ENCODE measurements around the gene KHDRBS1. TPM values are rescaled to one million over a fixed set of nuclear protein-coding genes. Genes with fewer than 3 reads are reported as not detected.

The KHDRBS1 gene
- total and polyA plus RNA-seq, 2 experiments from 2014 or later, result 191 to 251 TPM

GRCh38 chr1:32048440-32048839 lies 34.8 kb downstream of the KHDRBS1 start (continued):
- no peak for TF ChIP-seq ETS1 (IDR thresholded peaks at IDR 0.05)

GRCh38 chr1:32051706-32052105 lies 38.0 kb downstream of the KHDRBS1 start:
- Histone ChIP-seq H3K4me3 (no peak overlapping the region), H3K79me2 (replicated peaks; ENCODE audit: insufficient read depth) (peaks cover 6% of the 10 kb centered on the region; the same call in 1 of the 2 replicates), H3K9me2 (ENCODE audit: insufficient read depth) (no peaks in the 10 kb centered on the region), H3K27me3 (ENCODE audit: insufficient read depth) (no peaks in the 10 kb centered on the region), H2AFZ (no peak overlapping the region), H3F3A (replicated peaks; ENCODE audit: low read depth) (peaks cover 20% of the 10 kb centered on the region), H4K20me1 (replicated peaks; ENCODE audit: insufficient read depth) (peaks cover 58% of the 10 kb centered on the region), H3K36me3 (ENCODE audit: insufficient read depth) (peaks cover 79% of the 10 kb centered on the region), H3K27ac (ENCODE audit: low read depth) (no peak overlapping the region), H3K4me1 (ENCODE audit: insufficient read depth) (no peaks in the 10 kb centered on the region), H3K4me2 (no peak overlapping the region)
- ATAC-seq, result no peak
- DNase-seq (ENCODE audit: low spot score), result no peak
- no peak overlapping the region for H3K4me3 Mint-ChIP-seq
- TF ChIP-seq ZNF114 (CRISPR knock-in tag; IDR thresholded peaks at IDR 0.05) (no peak), JUNB (IDR thresholded peaks at IDR 0.05; ENCODE audit: unreplicated experiment) (no peak), POLR2AphosphoS5 (IDR thresholded peaks at IDR 0.05; ENCODE audit: low read depth) (no peak), EZH2phosphoT487 (IDR thresholded peaks at IDR 0.05; ENCODE audit: unreplicated experiment) (no peak)
- no peaks in the 10 kb centered on the region for H3K9me3 Mint-ChIP-seq
- H3K27ac Mint-ChIP-seq, result no peak overlapping the region
- no peaks in the 10 kb centered on the region for H3K27me3 Mint-ChIP-seq (ENCODE audit: insufficient read depth, low read depth, poor library complexity)
- H3K36me3 Mint-ChIP-seq (ENCODE audit: low read depth), result peaks cover 86% of the 10 kb centered on the region
- no peaks in the 10 kb centered on the region; the same call in 2 of the 3 replicates for H3K4me1 Mint-ChIP-seq

- H3K4me3 Mint-ChIP-seq, result no peak overlapping the region
- no peak for ATAC-seq
- TF ChIP-seq ZNF462 (CRISPR knock-in tag; IDR thresholded peaks at IDR 0.05) (no peak), POLR2AphosphoS5 (IDR thresholded peaks at IDR 0.05; ENCODE audit: low read depth) (no peak), REST (IDR thresholded peaks at IDR 0.05; ENCODE audit: unreplicated experiment) (no peak), ETS1 (IDR thresholded peaks at IDR 0.05) (no peak), NANOG (IDR thresholded peaks at IDR 0.05; ENCODE audit: borderline replicate concordance) (no peak), ZNF114 (CRISPR knock-in tag; IDR thresholded peaks at IDR 0.05) (no peak)
Measured at GRCh38 chr1:32052887-32053286, 39.2 kb downstream of the KHDRBS1 start.

More at GRCh38 chr1:32052887-32053286, 39.2 kb downstream of the KHDRBS1 start:
- H3K4me1 ChIP-seq (ENCODE audit: insufficient read depth), result no peaks in the 10 kb centered on the region
- Mint-ChIP-seq H3K27ac (no peak overlapping the region), H3K27me3 (ENCODE audit: insufficient read depth, low read depth, poor library complexity) (peaks cover 2% of the 10 kb centered on the region), H3K36me3 (ENCODE audit: low read depth) (peaks cover 79% of the 10 kb centered on the region), H3K4me1 (no peaks in the 10 kb centered on the region; the same call in 2 of the 3 replicates), H3K9me3 (no peaks in the 10 kb centered on the region)
- no peaks in the 10 kb centered on the region for H3K9me2 ChIP-seq (ENCODE audit: insufficient read depth)
- H3K27me3 ChIP-seq (ENCODE audit: insufficient read depth), result no peaks in the 10 kb centered on the region
- no peak overlapping the region for H3K4me3 ChIP-seq
- peaks cover 63% of the 10 kb centered on the region for H4K20me1 ChIP-seq (replicated peaks; ENCODE audit: insufficient read depth)
- no peak overlapping the region for H3K27ac ChIP-seq (ENCODE audit: low read depth)
- H3K4me2 ChIP-seq, result no peak overlapping the region
- H2AFZ ChIP-seq, result no peak overlapping the region
- peaks cover 72% of the 10 kb centered on the region for H3K36me3 ChIP-seq (ENCODE audit: insufficient read depth)
- DNase-seq (ENCODE audit: low spot score), result no peak
- H3F3A ChIP-seq (replicated peaks; ENCODE audit: low read depth), result peaks cover 17% of the 10 kb centered on the region
- peaks cover 6% of the 10 kb centered on the region; the same call in 1 of the 2 replicates for H3K79me2 ChIP-seq (replicated peaks; ENCODE audit: insufficient read depth)

Data from GM23338 (cell line).